ENCODE measurements around the gene UTP14A.

The UTP14A gene

DNA sequence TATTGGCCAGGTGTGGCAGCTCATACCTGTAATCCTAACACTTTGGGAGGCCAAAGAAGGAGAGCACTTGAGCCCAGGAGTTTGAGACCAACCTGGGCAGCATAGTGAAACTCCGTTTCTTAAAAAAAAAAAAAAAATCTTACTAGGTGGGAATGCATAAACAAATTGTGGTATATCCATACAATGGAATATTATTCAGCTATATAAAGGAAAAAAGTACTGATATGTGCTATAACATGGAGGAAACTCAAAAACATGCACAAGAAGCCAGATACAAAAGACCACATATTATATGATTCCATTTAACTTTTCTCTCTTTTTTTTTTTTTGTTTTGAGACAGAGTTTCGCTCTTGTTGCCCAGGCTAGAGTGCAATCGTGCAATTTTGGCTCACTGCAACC, 63.0 kb downstream of the UTP14A start:
- H3K4me3 ChIP-seq (ENCODE audit: low read length) = no peak overlapping the region
- no peak overlapping the region for H3K27ac ChIP-seq (ENCODE audit: low read length)
- no peaks in the 10 kb centered on the region for H3K9me3 ChIP-seq (ENCODE audit: insufficient read depth, low read depth, low read length)
- peaks cover 7% of the 10 kb centered on the region for H3K27me3 ChIP-seq (ENCODE audit: insufficient read depth, low read length)
- no peak overlapping the region for H3K9ac ChIP-seq (ENCODE audit: low read depth, low read length)
- H3K4me1 ChIP-seq (ENCODE audit: insufficient read depth, low read length) = no peaks in the 10 kb centered on the region
- no peaks in the 10 kb centered on the region for H3K36me3 ChIP-seq (ENCODE audit: insufficient read depth, low read depth, low read length)

DNA sequence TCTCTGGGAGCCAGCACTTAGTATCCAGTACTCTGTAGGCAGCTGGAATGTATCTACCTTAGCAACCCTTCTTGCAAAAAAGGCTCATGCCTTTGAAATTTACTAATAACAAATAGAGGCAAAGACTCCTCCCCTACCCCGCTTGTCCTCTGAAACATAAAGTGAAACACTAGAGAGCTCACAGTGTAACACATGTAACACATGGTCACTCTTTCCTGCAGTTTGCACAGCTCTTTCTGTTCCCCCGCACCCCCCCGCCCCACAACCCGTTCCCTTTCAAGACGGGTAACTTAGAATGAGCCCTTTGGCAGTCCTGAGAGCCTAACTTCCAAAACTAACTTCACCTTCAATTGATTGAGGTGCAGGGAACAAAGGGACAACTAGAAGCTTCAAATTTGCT, 70.5 kb downstream of the UTP14A start:
- Histone ChIP-seq H3K9me3 (ENCODE audit: insufficient read depth, low read depth, low read length) (no peaks in the 10 kb centered on the region), H3K36me3 (ENCODE audit: insufficient read depth, low read depth, low read length) (no peaks in the 10 kb centered on the region), H3K27ac (ENCODE audit: low read length) (no peak overlapping the region), H3K4me3 (ENCODE audit: low read length) (no peak overlapping the region), H3K27me3 (ENCODE audit: insufficient read depth, low read length) (peaks cover 54% of the 10 kb centered on the region), H3K4me1 (ENCODE audit: insufficient read depth, low read length) (no peaks in the 10 kb centered on the region), H3K9ac (ENCODE audit: low read depth, low read length) (no peak overlapping the region)
